Coronary artery (tissue), 2 donors: ENCODE measurements around the gene TRIO.

ENCODE experiments used
- DNase-seq: peaks from one replicate; pipeline ENCODE4 v3.0.0-alpha.2; 2017; ENCODE audit warnings: low spot score
- H3K27ac ChIP-seq, 2 donors: fragments of 200-600 bp; sonication (generic); one replicate each; pipeline ENCODE4 v1.5.1; 2016 to 2019
- H3K4me3 ChIP-seq: fragments of 200-600 bp; sonication (generic); 2 replicates; pipeline ENCODE4 v1.5.1; 2016; ENCODE audit warnings: mild to moderate bottlenecking, moderate library complexity
- TF ChIP-seq, protein P1 (sequence below): fragments of 200-600 bp; sonication (generic); IDR thresholded peaks from one replicate; pipeline ENCODE4 v1.5.1; 2019; ENCODE audit warnings: antibody characterized with exemption

TRIO gene

DNA sequence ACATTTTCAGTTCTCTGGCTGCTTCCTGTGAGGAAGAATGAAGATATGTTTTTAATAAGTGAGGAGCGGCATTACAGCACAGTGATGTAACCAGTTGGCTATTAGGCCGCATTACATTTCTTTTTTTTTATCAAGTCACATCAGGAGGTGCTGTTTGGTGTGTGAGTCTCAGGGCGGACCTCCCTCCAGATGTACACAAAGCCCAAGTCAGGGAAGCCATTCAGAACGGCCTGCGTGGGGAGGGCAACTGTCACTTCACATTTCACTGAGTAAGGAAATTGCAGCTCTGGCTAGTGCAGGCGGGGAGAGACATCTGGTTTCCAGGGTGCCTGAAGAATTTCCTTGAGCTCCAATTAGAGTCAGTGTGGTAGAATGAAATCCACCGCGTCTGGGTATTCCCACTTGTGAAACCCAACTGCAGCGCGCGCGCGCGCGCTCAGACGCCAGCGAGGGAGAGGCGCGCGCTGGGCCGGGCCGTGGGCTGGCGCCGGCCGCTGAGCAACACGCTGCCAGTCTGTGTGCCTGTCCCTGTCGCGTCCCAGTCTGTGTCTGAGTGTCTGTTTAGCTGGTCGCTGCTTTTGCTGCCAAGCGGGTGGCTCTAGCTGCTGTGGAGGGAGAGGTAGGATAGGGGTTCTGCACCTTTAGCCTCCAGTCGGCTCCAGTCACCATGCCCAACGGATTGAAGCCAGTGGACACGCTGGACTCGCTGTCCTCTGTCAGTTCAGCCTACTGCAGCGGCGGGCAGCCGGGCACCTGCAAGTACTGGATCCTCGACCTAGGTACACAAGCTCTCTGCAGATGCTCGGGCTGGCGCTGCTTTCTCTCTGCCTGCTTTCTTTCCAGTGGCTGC lies 297.7 kb downstream of the TRIO start:
- H3K4me3 ChIP-seq = peak overlapping the region; percentile 67
- TF ChIP-seq, protein P1, sequence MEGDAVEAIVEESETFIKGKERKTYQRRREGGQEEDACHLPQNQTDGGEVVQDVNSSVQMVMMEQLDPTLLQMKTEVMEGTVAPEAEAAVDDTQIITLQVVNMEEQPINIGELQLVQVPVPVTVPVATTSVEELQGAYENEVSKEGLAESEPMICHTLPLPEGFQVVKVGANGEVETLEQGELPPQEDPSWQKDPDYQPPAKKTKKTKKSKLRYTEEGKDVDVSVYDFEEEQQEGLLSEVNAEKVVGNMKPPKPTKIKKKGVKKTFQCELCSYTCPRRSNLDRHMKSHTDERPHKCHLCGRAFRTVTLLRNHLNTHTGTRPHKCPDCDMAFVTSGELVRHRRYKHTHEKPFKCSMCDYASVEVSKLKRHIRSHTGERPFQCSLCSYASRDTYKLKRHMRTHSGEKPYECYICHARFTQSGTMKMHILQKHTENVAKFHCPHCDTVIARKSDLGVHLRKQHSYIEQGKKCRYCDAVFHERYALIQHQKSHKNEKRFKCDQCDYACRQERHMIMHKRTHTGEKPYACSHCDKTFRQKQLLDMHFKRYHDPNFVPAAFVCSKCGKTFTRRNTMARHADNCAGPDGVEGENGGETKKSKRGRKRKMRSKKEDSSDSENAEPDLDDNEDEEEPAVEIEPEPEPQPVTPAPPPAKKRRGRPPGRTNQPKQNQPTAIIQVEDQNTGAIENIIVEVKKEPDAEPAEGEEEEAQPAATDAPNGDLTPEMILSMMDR = no peak
- peak; percentile 82 for DNase-seq
- H3K27ac ChIP-seq = peak overlapping the region; percentile 35 to 75

DNA sequence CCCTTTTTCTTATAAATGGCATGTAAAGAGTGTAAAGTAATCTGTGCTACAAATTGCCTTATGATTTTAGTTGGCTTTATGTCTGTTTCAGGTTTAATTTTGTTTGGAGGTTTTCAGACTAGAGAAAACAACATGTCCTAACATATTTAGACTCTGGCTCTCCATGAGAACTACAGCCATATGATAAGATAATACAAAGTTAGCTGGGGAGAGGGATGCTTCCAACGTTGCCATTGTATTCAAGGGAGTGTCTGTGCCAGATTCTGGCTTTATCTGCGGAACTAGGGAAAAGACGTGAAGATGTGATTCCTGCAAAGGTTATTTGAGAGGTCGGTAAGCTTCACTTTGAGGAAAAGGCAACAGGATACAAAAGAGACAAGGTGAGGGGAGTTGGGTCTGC lies 298.5 kb downstream of the TRIO start:
- Histone ChIP-seq H3K4me3 (peak overlapping the region; percentile 67), H3K27ac (peak overlapping the region; percentile 35 to 75)
- no peak for DNase-seq
- TF ChIP-seq, protein P1 = no peak

DNA sequence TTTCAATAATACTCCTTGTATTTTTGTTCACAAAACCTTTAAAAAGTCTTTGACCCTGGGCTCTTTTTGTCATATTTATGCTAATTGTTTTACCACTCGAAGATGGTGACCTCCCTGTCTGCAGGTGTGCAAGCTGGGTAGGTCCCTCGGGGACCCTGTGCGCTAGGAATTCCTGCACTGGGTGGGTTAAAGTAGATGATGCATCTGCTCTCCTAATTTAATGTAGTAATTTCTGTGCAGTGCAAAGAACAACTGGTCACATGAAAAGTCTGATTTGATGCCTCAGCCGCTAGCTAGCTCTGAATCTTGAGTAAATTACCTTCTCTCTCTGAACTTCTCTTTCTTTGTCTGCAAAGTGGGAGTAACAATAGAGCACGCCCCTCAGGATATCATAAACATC lies 299.4 kb downstream of the TRIO start:
- no peak for DNase-seq

DNA sequence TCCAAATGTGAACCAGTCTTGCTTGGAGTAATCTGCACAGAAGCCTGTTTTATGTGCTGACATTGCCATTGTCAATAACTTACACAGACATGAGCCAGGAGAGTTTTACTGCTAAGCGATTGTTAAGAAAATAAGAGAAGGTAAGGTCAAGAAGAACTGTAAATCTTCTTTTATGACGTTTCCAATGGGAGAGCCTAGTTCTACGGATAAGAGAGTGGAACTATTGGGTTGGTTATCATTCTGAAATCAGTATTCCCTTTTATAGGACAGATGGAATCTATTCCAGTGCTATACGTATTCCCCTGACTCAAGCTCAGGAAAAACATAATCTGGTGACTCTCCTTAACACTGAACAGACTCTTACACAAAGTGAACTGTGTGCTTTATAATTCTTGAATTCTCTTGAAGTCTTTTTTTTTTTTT lies 300.5 kb downstream of the TRIO start:
- TF ChIP-seq, protein P1 = no peak
- peak overlapping the region; percentile 4 for H3K4me3 ChIP-seq
- DNase-seq = no peak
- H3K27ac ChIP-seq = peak overlapping the region in 1 of 2 donors; percentile 28

More for the DNA sequence above, 299.4 kb downstream of the TRIO start:
- peak overlapping the region; percentile 67 for H3K4me3 ChIP-seq
- H3K27ac ChIP-seq = peak overlapping the region in 1 of 2 donors; percentile 30
- TF ChIP-seq, protein P1 = no peak

DNA sequence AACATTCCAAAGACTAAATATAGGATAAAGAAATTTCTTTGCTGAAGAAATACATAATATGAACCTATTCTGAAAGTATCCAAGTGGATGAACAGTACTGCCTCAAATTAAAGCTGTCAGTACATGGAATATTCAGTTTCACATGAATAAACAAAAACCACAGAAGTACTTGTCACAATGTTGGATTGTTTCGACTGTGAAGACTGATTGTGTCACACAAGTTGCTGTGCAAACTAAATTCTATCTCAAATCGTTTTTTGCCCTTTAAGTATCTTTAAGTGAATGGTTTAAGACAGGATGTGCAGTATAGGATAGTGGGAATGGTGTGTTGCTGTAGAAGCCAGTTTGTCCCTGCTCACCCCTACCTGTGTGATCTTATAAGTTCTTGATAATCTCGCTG lies 301.0 kb downstream of the TRIO start:
- Histone ChIP-seq H3K4me3 (no peak overlapping the region), H3K27ac (peak overlapping the region in 1 of 2 donors; percentile 1)
- TF ChIP-seq, protein P1 = no peak
- no peak for DNase-seq

DNA sequence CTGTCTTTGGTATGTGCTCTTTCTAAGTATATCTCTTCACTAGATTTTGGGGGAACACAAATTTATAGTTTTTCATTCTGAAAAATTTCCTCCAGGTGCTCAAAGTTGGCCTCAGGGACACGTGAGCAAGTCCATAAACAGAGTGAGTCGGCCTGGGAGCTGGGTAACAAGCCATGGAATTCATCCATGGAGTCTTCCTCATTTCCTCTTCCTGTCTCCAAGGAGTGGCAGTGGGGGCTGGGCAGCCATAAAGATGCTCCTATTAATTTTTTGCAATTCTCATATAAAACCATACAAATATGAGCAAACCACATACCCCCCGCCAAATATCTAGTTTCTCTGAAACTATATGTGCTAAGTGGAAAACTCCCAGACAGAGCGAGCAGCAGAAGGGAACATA lies 301.9 kb downstream of the TRIO start:
- Histone ChIP-seq H3K27ac (peak overlapping the region in 1 of 2 donors; percentile 62), H3K4me3 (no peak overlapping the region)
- no peak for DNase-seq
- TF ChIP-seq, protein P1 = no peak
